Liver (tissue), 9 donors: Measurements from ENCODE around the gene PIGA. TPM values are rescaled to one million over a fixed set of nuclear protein-coding genes. Genes with fewer than 3 reads are reported as not detected.

Source experiments
- DNase-seq: peaks from one replicate; pipeline ENCODE4 v3.0.0-alpha.2; 2017; ENCODE audit warnings: low spot score
- H3K27ac ChIP-seq, 2 donors: one replicate each; pipeline ENCODE4 v1.7.0; 2013; ENCODE audit warnings: inconsistent platforms in 2 of 2, low read length in 2 of 2, control low read depth in 1 of 2, low read depth in 1 of 2, mild to moderate bottlenecking in 1 of 2
- H3K27me3 ChIP-seq, 4 donors: one replicate each; pipeline versions ENCODE4 v1.6.1 to v1.7.0; 2013; ENCODE audit warnings: low read length in 3 of 4, inconsistent platforms in 1 of 4, mild to moderate bottlenecking in 1 of 4, moderate library complexity in 1 of 4; ENCODE audit not compliant: control insufficient read depth in 4 of 4, insufficient read depth in 4 of 4
- H3K36me3 ChIP-seq, 4 donors: one replicate each; pipeline versions ENCODE4 v1.6.1 to v1.7.0; 2013; ENCODE audit warnings: low read length in 3 of 4, mild to moderate bottlenecking in 3 of 4, low read depth in 1 of 4, moderate library complexity in 1 of 4; ENCODE audit not compliant: control insufficient read depth in 4 of 4, insufficient read depth in 3 of 4
- H3K4me1 ChIP-seq, 4 donors: one replicate each; pipeline versions ENCODE4 v1.6.1 to v1.7.0; 2013; ENCODE audit warnings: low read length in 3 of 4, mild to moderate bottlenecking in 3 of 4, moderate library complexity in 1 of 4; ENCODE audit not compliant: control insufficient read depth in 4 of 4, insufficient read depth in 4 of 4
- H3K4me3 ChIP-seq, 3 donors: one replicate each; pipeline versions ENCODE4 v1.6.1 to v1.7.0; 2013; ENCODE audit warnings: low read length in 3 of 3, control low read depth in 1 of 3, low read depth in 1 of 3, mild to moderate bottlenecking in 1 of 3
- H3K9ac ChIP-seq, 2 donors: one replicate each; pipeline ENCODE4 v1.7.0; 2013; ENCODE audit warnings: low read length in 2 of 2, mild to moderate bottlenecking in 2 of 2, moderate library complexity in 2 of 2, control low read depth in 1 of 2, low read depth in 1 of 2
- H3K9me3 ChIP-seq, 4 donors: one replicate each; pipeline versions ENCODE4 v1.6.1 to v1.7.0; 2013; ENCODE audit warnings: low read length in 3 of 4; ENCODE audit not compliant: control insufficient read depth in 4 of 4
- HNF4A ChIP-seq, 2 donors: conservative IDR thresholded peaks; 2 replicates each; pipeline ENCODE4 v1.6.1; 2016; ENCODE audit warnings: antibody characterized with exemption in 2 of 2, mild to moderate bottlenecking in 2 of 2
- RAD21 ChIP-seq, 2 donors: IDR thresholded peaks; 2 replicates each; pipeline ENCODE4 v1.6.1; 2016; ENCODE audit warnings: antibody characterized with exemption in 2 of 2, mild to moderate bottlenecking in 2 of 2
- SP1 ChIP-seq: IDR thresholded peaks from 2 replicates; pipeline ENCODE4 v1.6.1; 2018; ENCODE audit warnings: antibody characterized with exemption, mild to moderate bottlenecking
- YY1 ChIP-seq: IDR thresholded peaks from 2 replicates; pipeline ENCODE4 v1.6.1; 2016; ENCODE audit warnings: antibody characterized with exemption, mild to moderate bottlenecking
- WGBS: extraction: QIAGEN DNeasy Blood & Tissue Kit; methylation state at CpG from one replicate; pipeline ENCODE4 v1.1.7; 2013; 5-methylcytosine and 5-hydroxymethylcytosine counted together
- polyA plus RNA-seq, 2 donors: library from polyadenylated mRNA; stranded (reverse) in 1 of 2; unstranded in 1 of 2; fragments of 200-250 nt in 1 of 2; fragments of >200 nt in 1 of 2; fragmentation: Nextera tagmentation in 1 of 2; extraction: Ambion mirVana in 1 of 2; gene quantifications; one replicate each; pipeline versions ENCODE4 v1.2.1 to v1.2.3, GENCODE V29; 2013 to 2015
- total RNA-seq, 2 donors: library from RNA; depleted of rRNA; stranded (reverse); fragments of >200 nt; gene quantifications; one replicate each; pipeline ENCODE4 v1.2.3, GENCODE V29; 2014
- TF ChIP-seq, protein P1 (sequence below): IDR thresholded peaks from 2 replicates; pipeline ENCODE4 v1.6.1; 2016; ENCODE audit warnings: antibody characterized with exemption
- TF ChIP-seq, protein P2 (sequence below): fragments of 150-350 bp; IDR thresholded peaks from 2 replicates; pipeline ENCODE4 v1.5.1; 2017; ENCODE audit warnings: improper control_type of control experiment, low read depth, low read length; ENCODE audit not compliant: missing input control
- TF ChIP-seq, protein P3 (sequence below): IDR thresholded peaks from 2 replicates; pipeline ENCODE4 v1.6.1; 2016; ENCODE audit warnings: antibody characterized with exemption
- TF ChIP-seq, protein P4 (sequence below): IDR thresholded peaks from 2 replicates; pipeline ENCODE4 v1.6.1; 2016; ENCODE audit warnings: antibody characterized with exemption, mild to moderate bottlenecking
- donor health status: healthy.
- donor health status: healthy.
- donor health status: healthy.
- donor health status: healthy.
- donor health status: healthy.

PIGA gene
- total and polyA plus RNA-seq, 4 donors = 3.0 to 8.7 (median 5.6) TPM

DNA sequence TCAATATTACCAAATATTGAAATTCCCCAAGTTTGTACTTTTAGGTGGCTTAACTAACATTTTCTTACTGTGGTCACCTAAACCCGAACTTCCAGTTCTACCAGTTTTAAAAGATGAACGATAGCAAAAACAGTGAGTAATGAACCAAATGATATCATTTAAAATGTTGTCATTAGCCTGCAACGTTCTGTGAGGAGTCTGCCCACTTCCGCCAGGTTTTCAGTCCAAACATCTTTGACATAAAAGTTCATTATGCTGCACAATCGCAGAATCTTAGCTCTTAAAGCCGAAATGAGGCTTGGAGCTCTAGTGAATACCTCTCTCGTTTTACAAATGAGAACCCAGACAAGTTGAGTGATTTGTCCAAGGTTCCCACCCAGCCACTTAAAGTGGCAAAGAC is 762 bp downstream of the PIGA start:
- WGBS = 4% methylated on average over 7 of the region's 7 CpGs
- Histone ChIP-seq H3K9me3 (no peaks in the 10 kb centered on the region), H3K27ac (peak overlapping the region; percentile 89 to 92), H3K4me3 (peak overlapping the region; percentile 79 to 90 (median 87)), H3K36me3 (peaks cover 0 to 4% (median 0%) of the 10 kb centered on the region in 4 donors), H3K9ac (peak overlapping the region; percentile 88 to 90), H3K27me3 (peaks cover 0 to 2% (median 0%) of the 10 kb centered on the region in 4 donors), H3K4me1 (peaks cover 0 to 5% (median 0%) of the 10 kb centered on the region in 4 donors)
- TF ChIP-seq, protein P1, sequence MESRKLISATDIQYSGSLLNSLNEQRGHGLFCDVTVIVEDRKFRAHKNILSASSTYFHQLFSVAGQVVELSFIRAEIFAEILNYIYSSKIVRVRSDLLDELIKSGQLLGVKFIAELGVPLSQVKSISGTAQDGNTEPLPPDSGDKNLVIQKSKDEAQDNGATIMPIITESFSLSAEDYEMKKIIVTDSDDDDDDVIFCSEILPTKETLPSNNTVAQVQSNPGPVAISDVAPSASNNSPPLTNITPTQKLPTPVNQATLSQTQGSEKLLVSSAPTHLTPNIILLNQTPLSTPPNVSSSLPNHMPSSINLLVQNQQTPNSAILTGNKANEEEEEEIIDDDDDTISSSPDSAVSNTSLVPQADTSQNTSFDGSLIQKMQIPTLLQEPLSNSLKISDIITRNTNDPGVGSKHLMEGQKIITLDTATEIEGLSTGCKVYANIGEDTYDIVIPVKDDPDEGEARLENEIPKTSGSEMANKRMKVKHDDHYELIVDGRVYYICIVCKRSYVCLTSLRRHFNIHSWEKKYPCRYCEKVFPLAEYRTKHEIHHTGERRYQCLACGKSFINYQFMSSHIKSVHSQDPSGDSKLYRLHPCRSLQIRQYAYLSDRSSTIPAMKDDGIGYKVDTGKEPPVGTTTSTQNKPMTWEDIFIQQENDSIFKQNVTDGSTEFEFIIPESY = no peak
- DNase-seq = no peak

DNA sequence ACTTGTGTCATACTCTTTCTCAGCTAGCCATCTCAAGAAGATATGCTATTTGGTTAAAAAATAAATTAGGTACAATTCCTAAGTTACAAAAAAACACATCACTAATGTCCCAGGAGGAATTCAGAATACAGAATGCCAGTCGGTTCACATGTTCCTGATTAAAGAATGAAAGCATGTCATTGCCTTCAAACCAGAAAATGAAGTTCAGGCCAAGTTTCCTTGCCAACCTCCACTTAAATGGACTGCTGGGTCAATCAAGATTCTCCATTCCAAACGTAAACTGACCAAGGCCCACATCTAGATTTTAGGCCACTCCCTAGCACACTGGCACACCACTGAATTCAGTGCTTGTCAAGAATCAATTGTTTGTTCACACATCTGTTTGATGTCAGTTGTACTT is 6.5 kb downstream of the PIGA start:
- WGBS = 71% methylated on average over 2 of the region's 2 CpGs
- TF ChIP-seq SP1 = no peak
- no peak for TF ChIP-seq RAD21 (IDR thresholded peaks at IDR 0.05)
- TF ChIP-seq, protein P2, sequence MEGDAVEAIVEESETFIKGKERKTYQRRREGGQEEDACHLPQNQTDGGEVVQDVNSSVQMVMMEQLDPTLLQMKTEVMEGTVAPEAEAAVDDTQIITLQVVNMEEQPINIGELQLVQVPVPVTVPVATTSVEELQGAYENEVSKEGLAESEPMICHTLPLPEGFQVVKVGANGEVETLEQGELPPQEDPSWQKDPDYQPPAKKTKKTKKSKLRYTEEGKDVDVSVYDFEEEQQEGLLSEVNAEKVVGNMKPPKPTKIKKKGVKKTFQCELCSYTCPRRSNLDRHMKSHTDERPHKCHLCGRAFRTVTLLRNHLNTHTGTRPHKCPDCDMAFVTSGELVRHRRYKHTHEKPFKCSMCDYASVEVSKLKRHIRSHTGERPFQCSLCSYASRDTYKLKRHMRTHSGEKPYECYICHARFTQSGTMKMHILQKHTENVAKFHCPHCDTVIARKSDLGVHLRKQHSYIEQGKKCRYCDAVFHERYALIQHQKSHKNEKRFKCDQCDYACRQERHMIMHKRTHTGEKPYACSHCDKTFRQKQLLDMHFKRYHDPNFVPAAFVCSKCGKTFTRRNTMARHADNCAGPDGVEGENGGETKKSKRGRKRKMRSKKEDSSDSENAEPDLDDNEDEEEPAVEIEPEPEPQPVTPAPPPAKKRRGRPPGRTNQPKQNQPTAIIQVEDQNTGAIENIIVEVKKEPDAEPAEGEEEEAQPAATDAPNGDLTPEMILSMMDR = no peak
- TF ChIP-seq, protein P1 = no peak
- Histone ChIP-seq H3K36me3 (peaks cover 0 to 9% (median 2%) of the 10 kb centered on the region in 4 donors), H3K9me3 (no peaks in the 10 kb centered on the region), H3K27ac (no peak overlapping the region), H3K4me3 (no peak overlapping the region), H3K27me3 (no peaks in the 10 kb centered on the region), H3K9ac (no peak overlapping the region), H3K4me1 (no peaks in the 10 kb centered on the region)
- no peak for DNase-seq

DNA sequence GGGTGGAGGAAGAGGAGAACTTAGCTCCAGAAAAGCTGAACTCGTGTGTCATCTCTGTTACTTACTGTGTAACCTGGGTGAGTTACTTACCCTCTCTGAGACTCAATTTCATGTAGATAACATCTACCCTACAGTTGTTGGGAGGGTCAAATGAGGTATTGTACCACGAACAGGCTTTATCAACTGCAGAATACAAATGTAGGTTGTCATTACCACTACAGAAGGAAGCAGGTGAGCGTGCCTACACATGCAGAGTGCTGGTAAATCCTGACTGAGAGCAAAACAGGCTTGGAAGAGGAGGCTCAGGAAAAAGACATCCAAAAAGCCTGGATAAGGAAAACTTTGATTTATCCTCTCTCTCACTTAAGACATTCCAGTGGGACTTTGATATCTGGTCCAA is 7.2 kb downstream of the PIGA start:
- Histone ChIP-seq H3K4me3 (no peak overlapping the region), H3K27ac (no peak overlapping the region), H3K9me3 (no peaks in the 10 kb centered on the region), H3K36me3 (peaks cover 2 to 9% (median 3%) of the 10 kb centered on the region in 4 donors), H3K9ac (no peak overlapping the region), H3K4me1 (no peaks in the 10 kb centered on the region), H3K27me3 (peaks cover 0 to 3% (median 0%) of the 10 kb centered on the region in 4 donors)
- WGBS = 93% methylated on average over 3 of the region's 3 CpGs
- TF ChIP-seq, protein P3, sequence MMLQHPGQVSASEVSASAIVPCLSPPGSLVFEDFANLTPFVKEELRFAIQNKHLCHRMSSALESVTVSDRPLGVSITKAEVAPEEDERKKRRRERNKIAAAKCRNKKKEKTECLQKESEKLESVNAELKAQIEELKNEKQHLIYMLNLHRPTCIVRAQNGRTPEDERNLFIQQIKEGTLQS = no peak
- TF ChIP-seq, protein P1 = no peak
- TF ChIP-seq HNF4A (conservative IDR thresholded peaks at IDR 0.05) = no peak
- TF ChIP-seq YY1 = no peak
- TF ChIP-seq, protein P4, sequence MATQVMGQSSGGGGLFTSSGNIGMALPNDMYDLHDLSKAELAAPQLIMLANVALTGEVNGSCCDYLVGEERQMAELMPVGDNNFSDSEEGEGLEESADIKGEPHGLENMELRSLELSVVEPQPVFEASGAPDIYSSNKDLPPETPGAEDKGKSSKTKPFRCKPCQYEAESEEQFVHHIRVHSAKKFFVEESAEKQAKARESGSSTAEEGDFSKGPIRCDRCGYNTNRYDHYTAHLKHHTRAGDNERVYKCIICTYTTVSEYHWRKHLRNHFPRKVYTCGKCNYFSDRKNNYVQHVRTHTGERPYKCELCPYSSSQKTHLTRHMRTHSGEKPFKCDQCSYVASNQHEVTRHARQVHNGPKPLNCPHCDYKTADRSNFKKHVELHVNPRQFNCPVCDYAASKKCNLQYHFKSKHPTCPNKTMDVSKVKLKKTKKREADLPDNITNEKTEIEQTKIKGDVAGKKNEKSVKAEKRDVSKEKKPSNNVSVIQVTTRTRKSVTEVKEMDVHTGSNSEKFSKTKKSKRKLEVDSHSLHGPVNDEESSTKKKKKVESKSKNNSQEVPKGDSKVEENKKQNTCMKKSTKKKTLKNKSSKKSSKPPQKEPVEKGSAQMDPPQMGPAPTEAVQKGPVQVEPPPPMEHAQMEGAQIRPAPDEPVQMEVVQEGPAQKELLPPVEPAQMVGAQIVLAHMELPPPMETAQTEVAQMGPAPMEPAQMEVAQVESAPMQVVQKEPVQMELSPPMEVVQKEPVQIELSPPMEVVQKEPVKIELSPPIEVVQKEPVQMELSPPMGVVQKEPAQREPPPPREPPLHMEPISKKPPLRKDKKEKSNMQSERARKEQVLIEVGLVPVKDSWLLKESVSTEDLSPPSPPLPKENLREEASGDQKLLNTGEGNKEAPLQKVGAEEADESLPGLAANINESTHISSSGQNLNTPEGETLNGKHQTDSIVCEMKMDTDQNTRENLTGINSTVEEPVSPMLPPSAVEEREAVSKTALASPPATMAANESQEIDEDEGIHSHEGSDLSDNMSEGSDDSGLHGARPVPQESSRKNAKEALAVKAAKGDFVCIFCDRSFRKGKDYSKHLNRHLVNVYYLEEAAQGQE = no peak
- DNase-seq = no peak
